NCI-H524 (cell line): ENCODE measurements around the gene GLRX5.

ENCODE experiments used
- DNase-seq, 2 experiments: peaks; one replicate each; lab custom pipeline; 2025; lab: John Stamatoyannopoulos, UW

GLRX5 gene

GRCh38 chr14:95536036-95536593, 1.3 kb downstream of the GLRX5 start:
- peak; percentile 49 to 74 for DNase-seq

- DNase-seq: peak; percentile 13 to 65
Observed at GRCh38 chr14:95536671-95537070, 1.8 kb downstream of the GLRX5 start.

- peak in 1 of 2 experiments; percentile 38 for DNase-seq
Observed at GRCh38 chr14:95537298-95538089, 2.6 kb downstream of the GLRX5 start.

GRCh38 chr14:95538801-95539509, 4.1 kb downstream of the GLRX5 start:
- no peak for DNase-seq

GRCh38 chr14:95540236-95540855, 5.5 kb downstream of the GLRX5 start:
- no peak for DNase-seq

GRCh38 chr14:95541346-95541745, 6.5 kb downstream of the GLRX5 start:
- no peak for DNase-seq

GRCh38 chr14:95541932-95542930, 7.4 kb downstream of the GLRX5 start:
- DNase-seq: no peak

GRCh38 chr14:95543021-95543420, 8.2 kb downstream of the GLRX5 start:
- DNase-seq: no peak

- no peak for DNase-seq
Observed at GRCh38 chr14:95544588-95544987, 9.7 kb downstream of the GLRX5 start.

- DNase-seq: no peak
Observed at GRCh38 chr14:95545515-95546168, 10.8 kb downstream of the GLRX5 start.

- DNase-seq: no peak
Observed at GRCh38 chr14:95547272-95547625, 12.4 kb downstream of the GLRX5 start.

- no peak for DNase-seq
Observed at GRCh38 chr14:95547626-95548327, 12.9 kb downstream of the GLRX5 start.

- DNase-seq: no peak
Observed at GRCh38 chr14:95548328-95548929, 13.6 kb downstream of the GLRX5 start.

GRCh38 chr14:95549656-95550585, 15.1 kb downstream of the GLRX5 start:
- no peak for DNase-seq

GRCh38 chr14:95551435-95551834, 16.6 kb downstream of the GLRX5 start:
- DNase-seq: no peak

GRCh38 chr14:95553141-95553540, 18.3 kb downstream of the GLRX5 start:
- no peak for DNase-seq

GRCh38 chr14:95555053-95555452, 20.2 kb downstream of the GLRX5 start:
- DNase-seq: no peak

- no peak for DNase-seq
Observed at GRCh38 chr14:95557291-95557690, 22.4 kb downstream of the GLRX5 start.

GRCh38 chr14:95557832-95558231, 23.0 kb downstream of the GLRX5 start:
- DNase-seq: no peak
